Measurements from ENCODE around the gene MAG.
A peak's percentile ranks its signal among the peaks of the same experiment; 100 is the strongest.

Gene MAG

DNA sequence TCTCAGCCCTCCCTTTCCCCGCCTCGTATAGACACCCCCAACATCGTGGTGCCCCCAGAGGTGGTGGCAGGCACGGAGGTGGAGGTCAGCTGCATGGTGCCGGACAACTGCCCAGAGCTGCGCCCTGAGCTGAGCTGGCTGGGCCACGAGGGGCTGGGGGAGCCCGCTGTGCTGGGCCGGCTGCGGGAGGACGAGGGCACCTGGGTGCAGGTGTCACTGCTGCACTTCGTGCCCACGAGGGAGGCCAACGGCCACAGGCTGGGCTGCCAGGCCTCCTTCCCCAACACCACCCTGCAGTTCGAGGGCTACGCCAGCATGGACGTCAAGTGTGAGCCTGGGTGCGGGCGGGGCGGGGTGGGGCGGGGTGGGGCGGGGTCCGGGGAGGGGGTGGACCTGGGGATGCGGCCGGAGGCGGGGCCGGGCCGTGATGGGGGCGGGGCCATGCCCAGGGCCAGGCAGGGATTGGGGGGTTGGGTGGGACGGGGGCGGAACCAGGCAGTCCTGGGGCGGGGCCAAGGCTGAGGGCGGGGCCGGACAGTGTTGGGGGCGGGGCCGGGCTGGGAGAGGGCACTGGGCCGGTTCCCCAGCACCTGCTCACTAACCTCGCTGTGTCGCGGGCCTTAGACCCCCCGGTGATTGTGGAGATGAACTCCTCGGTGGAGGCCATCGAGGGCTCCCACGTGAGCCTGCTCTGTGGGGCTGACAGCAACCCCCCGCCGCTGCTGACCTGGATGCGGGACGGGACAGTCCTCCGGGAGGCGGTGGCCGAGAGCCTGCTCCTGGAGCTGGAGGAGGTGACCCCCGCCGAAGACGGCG lies 7.8 kb downstream of the MAG start:
- DNase-seq (ENCODE audit: low spot score): no peak

DNA sequence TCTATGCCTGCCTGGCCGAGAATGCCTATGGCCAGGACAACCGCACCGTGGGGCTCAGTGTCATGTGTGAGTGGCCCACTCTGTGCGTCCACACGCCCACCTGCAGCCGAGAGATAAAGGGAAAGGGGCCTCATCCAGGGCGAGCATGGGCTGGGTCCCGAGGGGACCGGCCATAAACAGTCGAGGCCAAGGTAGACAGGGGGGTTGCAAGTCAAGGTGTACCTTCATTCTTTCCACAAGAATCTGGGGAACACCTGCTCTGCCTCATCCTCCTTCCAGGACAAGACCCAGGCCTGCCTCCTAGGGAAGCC lies 8.3 kb downstream of the MAG start:
- no peak for DNase-seq (ENCODE audit: low spot score)

DNA sequence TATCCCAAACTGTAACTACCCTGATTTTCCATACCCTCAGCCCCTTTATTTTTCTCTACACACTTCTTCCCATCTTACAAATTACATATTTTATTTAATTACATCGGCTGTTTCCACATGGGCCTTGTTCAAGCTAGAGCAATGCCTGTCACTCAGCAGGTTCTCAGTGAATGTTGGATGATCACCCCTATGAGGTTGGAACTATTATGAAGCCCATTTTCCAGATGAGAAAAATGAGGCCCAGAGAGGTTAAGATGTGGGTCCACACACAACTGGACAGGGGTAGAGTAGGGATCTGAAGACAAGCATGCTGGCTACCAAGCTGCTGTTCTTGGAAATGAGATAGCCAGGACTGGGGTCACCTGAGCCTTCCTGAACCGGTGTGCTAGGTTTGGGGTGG lies 10.0 kb downstream of the MAG start:
- DNase-seq (ENCODE audit: low spot score): no peak

DNA sequence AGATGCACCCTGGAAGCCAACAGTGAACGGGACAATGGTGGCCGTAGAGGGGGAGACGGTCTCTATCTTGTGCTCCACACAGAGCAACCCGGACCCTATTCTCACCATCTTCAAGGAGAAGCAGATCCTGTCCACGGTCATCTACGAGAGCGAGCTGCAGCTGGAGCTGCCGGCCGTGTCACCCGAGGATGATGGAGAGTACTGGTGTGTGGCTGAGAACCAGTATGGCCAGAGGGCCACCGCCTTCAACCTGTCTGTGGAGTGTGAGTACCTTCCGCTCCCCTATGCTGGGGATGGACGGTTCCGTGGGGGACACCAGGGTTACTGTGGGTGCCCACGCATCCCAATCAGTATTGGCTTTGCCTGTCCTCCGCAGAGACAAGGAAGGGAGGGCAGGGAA lies 10.5 kb downstream of the MAG start:
- DNase-seq (ENCODE audit: low spot score): no peak

DNA sequence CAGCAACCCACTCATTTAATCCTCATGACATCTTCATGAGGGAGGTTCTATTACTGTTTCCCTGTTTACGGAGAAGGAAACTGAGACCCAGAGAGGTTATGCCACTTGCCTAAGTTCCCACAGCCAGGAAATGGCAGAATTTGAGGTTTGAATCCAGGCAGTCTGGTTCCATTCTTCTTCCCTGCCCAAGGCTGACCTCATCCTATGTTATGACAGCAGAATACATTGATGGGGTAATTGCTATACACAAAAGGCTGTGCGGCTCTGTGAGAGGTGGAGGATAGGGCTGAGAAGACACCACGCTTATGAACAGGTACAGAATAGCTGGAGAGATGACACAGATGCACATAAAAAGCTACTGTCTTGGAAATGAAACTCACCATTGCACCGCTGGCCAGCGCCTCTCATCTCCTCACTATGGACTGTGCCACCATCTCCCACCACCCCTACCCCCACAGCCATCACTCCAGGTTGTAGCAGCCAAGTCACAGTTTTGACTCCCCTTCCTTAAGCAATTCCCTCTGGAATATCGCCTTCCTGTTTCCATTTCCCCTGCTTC lies 11.5 kb downstream of the MAG start:
- DNase-seq (ENCODE audit: low spot score): no peak

DNA sequence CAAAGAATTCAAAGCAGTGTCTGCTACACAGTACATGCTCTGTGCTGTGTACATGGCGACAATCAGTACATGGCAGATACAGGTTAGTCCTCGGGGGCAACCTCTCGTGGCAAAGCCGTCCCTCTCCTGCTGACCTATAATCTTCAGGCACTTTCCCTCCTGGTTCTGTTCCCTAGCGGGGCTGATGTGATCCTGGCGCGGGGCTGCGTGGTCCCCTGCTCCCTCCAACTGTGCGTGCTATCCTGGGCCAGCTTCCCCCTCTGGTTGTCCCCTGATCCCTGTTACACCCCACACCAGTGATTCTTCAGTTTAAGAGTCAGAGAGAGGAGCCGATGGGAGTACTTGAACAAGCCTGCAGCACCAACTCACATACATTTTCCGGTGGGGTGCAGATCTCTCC lies 12.1 kb downstream of the MAG start:
- DNase-seq (ENCODE audit: low spot score): no peak

DNA sequence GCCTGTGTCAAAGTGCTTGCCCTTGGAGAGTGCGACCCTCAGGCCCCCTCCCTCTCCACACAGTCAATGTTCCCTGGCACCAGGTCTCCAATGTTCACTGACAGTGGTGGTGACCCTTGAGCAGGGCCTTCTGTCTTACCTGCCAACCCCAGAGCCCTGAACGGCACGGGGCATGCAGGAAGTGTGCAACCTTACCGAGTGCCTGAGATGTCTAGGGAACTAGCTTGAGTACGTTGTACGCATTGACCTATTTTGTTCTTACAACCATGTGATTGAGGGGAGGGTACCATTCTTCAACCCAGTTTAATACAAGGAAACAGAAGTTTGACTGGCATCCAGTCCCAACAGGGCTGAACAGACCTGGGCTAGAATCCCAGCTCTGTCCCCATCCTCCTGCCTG lies 13.2 kb downstream of the MAG start:
- DNase-seq (ENCODE audit: low spot score): no peak

DNA sequence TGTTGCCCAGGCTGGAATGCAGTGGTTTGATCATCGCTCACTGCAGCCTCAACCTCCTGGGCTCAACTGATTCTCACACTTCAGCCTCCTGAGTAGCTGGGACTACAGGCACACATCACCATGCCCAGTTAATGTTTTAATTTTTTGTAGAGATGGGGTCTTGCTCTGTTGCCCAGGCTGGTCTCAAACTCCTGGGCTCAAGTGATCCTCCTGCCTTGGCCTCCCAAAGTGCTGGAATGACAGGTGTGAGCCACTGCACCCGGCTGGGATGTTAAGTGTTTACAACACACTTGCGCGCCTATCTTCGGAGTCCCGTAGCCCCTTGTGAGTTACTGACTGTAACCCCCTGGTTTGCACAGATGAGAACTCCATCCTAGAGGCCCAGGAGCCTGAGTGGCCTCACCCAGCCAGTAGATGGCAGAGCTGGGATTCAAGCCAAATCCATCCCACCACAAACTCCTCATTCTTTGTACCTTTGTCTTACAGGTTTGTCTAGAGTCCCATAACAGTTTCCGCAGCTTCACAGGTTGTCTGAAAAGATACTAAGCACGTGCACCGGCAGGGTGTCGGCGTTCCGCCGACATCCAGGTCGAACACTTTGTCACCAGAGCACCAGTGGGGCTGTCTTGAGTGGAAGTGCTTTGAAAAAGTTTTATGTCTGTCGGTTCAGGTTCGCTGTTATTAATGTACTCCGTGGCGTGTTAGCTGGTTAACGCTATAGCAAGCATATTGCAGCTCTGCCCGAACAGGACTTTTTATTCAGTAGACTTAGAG lies 14.7 kb downstream of the MAG start:
- DNase-seq (ENCODE audit: low spot score): peak; percentile 53

DNA sequence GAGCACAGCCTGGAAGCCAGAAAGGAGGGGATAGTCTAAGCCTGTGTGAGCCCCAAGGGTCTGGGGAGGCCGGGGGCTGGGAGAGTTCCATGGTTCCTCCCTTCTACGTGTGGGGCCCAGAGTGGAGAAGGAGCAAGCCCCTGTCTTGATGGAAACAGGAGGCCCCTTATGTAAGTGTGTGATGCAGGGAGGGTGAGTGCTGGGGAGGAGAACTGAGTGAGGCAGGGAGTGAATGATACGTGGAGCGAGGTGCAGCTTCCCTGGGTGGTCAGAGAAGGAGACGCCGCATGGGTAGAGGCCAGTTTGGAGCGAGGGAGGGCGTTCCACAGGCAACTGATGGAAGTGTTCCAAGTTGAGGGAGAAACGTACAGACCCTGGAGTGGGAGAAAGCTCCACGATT lies 16.0 kb downstream of the MAG start:
- no peak for DNase-seq (ENCODE audit: low spot score)

DNA sequence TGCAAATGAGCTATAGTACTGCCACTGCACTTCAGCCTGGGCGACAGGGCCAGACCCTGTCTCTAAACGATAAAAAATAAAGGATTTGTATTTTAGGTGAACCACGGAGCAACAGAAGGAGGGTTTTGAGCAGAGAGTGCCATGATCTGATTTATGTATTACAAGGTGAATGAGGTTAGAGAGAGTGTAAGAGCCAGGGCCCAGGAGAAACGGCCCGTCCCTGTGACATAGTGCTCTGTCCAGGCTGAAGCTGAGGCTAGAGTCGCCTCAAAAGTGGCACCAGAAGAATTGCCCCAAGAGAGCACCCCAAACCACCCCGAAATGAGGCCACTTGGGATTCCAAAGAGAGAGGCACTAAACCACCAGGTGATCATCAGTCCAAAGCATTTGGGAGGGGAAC lies 16.9 kb downstream of the MAG start:
- no peak for DNase-seq (ENCODE audit: low spot score)

DNA sequence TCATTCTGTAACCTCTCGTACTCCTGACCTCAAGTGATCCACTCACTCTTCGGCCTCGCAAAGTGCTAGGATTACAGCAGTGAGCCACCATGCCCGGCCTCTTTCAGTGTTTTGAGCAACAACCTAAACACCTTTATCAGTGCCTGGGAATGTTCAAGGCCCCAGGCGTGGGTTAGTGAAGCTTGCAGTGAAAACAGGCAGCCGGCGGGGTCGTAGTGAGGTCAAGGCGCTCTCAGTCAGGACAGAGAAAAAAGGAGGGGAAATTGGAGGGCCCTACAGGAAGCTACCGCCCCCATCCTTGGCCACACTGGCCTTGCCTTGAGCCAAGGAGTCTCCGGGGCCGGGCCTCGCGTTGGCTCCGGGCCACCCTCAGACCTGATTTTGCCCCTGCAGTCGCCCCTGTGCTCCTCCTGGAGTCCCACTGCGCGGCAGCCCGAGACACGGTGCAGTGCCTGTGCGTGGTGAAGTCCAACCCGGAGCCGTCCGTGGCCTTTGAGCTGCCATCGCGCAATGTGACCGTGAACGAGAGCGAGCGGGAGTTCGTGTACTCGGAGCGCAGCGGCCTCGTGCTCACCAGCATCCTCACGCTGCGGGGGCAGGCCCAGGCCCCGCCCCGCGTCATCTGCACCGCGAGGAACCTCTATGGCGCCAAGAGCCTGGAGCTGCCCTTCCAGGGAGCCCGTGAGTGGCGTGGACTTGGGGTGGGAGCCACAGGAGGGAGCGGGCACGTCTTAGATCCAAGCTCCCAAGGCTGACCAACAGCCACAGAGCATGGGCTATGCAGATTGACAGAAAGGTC lies 17.7 kb downstream of the MAG start:
- DNase-seq (ENCODE audit: low spot score): no peak

DNA sequence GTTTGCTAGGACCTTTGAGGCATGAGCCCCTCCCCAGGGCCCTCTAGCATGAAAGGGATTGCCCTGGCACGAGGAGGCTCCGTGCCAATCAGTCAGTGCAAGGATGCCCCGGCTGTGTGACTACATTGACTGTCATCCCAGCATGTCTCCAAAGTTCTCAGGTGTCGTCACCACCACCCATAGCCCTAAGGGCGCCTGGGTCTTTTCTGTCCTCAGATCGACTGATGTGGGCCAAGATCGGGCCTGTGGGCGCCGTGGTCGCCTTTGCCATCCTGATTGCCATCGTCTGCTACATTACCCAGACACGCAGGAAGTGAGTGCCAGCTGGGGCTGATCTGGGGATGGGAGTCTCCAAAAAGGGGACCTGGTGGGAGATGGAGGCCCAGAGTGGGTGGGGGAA lies 18.4 kb downstream of the MAG start:
- DNase-seq (ENCODE audit: low spot score): no peak

DNA sequence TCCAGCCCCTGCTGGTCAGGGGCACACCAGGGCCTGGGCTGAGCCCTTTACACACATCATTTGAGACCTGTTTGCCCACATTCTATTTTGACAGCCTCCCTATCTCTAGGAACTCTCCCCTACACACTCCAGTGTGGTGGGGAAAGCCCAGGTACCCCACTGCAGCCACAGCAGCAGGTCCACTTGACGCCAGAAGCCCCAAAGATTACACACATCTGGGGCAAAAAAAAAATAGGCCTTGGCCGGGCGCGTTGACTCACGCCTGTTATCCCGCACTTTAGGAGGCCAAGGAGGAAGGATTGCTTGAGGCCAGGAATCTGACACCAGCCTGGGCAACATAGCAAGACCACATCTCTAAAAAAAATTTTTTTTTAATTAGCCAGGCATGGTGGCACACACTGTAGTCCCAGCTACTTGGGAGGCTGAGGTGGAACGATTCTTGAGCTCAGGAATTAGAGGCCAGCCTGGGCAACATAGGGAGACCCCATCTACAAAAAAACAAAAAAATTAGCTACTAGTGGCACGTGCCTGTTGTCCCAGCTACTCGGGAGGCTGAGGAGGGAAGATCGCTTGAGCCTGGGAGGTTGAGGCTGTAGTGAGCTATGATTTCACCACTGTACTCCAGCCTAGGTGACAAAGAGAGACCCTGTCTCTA lies 19.0 kb downstream of the MAG start:
- no peak for DNase-seq (ENCODE audit: low spot score)

DNA sequence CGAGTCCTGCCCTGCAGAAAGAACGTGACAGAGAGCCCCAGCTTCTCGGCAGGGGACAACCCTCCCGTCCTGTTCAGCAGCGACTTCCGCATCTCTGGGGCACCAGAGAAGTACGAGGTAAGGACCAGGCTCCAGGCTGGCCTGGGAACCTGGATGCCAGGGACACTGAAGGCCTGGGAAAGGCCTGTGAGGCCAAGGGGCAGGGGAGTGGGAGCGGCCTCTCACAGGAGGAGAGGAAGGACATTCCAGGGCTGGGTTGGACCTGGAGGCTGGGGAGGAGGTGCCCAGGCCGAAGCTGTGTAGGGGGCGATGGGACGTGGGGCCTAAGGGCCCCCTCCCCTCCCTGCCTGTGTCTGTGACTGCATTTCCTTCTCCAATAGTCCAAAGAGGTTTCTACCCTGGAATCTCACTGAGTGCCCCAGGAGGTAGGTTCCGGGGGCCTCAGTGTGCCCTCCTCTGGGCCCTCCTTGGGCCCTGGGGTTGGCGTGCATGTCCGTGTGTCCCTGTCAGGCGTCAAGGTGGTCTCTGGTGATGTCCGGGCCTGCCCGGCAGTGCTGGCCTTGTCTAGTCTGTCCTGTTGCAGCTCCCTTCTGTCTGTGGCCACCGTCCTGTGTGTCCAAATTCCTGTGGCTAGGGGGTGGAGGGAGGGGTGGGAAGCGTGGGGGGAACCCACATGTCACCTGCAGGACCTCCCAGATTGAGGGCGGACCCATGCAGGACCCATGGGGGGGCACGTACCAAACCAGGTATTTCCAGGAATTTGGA lies 20.1 kb downstream of the MAG start:
- DNase-seq (ENCODE audit: low spot score): no peak

DNA sequence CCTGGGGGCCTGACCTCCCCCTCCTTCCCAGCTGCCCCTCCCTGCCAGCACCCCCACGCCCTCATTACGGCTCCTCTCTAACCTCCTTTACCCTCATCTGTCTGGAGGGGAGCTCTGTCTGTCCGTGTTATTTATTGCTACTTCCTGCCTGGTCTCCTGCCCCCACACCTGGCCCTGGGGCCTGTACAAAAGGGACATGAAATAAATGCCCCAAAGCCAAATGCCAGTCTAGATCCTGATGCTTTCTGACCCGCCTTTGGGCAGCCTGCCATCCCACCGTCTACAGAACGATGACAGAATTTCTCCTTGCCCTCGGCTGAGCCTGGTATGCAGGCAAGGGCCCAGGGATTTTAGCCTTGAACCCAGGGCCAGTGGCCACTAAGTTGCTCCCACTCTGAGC lies 21.6 kb downstream of the MAG start:
- no peak for DNase-seq (ENCODE audit: low spot score)

DNA sequence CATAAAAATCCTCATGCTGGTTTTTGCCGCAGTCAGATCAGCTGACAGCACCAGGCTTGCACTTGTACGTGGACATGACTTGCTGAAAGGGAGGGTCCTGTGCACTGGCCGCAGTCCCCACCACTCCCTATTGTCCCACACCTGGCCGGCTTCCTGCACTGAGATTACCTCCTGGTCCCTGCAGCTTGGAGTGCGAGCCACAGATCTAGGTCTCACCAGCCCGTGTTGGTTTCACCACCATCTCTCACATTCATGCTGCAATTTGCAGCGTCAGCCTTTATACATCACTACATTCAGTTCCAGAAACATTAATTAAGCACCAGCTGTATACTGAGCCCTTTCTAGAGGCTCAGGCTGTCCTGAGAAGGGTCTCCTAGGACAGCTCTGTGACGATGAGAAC lies 22.1 kb downstream of the MAG start:
- DNase-seq (ENCODE audit: low spot score): no peak

DNA sequence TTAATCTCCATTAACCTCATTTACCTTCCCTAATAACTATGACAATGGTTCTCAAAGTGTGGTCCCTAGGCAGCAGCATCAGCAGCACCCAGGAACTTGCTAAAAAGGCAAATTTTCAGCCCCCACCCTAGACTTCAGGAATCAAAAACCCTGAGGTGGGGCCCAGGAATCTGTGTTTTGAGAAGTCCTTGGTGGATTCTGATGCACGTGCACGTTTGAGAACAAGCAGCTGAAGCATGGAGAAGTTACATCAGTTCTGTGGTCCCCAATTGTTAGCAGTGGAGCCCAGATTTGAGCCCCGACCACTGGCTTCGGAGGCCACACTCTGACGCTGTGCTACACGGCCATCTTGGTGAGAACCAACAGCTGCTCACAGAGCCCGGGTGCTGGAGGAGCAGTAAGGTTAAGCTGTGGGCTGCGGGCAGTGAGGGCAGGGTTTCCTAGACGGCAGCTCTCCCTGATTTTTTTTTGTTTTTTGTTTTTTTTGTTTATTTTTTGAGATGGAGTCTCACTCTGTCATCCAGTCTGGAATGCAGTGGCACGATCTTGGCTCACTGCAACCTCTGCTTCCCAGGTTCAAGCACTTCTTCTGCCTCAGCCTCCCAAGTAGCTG lies 23.0 kb downstream of the MAG start:
- DNase-seq (ENCODE audit: low spot score): no peak

DNA sequence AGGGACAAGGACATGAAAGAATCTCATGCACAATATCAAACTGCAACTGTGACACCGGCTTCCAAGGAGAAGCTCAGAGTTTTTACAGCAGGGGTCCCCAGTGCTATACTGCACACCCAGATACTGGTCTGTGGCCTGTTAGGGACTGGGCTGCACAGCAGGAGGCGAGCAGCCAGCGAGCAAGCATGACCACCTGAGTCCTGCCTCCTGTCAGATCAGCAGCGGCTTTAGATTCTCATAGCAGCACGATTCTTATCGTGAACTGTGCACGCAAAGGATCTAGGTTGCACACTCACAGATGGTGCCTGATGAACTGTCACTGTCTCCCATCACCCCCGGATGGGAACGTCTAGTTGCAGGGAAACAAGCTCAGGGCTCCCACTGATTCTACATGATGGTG lies 23.9 kb downstream of the MAG start:
- DNase-seq (ENCODE audit: low spot score): no peak

DNA sequence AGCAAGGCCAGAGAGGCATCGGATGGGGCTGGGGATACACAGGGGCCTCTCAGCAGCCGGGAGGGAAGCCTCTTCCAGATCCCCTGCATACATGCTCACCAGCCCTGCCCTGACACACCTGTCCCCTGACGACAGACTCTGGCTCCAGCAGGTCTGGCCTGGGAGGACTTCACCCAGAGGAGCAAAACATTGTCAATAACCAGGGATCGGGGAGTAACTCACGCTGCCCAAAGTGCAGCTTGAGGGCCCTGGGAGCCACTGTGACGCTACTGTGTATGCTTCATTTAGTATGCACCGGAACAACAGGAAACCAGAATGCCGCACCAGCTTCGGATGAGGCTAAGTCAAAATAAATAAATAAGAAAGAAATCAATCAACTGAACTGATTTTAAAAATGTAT lies 24.6 kb downstream of the MAG start:
- no peak for DNase-seq (ENCODE audit: low spot score)

DNA sequence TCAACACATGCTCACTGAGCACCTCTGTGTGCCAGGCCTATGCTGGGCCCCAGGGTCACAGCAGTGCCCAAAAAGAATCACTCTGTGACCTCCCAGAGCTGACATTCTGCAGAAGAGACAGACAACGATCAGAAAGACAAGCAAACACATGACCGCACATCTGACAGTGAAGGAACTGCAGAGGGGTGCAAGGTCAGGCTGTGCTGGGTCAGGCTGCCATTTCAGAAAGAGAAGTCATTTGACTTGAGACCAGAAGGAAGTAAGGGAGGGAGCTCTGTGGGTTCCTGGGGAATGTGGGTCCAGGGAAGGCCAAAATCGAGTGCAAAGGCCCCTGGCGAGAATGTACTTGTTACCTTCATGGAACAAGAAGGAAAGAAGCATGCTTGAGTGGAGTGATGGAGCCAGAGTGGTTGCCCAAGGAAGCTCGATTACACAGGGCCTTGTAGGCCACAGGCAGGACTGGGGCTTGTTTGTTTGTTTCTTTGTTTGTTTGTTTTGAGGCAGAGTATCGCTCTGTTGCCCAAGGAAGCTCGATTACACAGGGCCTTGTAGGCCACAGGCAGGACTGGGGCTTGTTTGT lies 25.6 kb downstream of the MAG start:
- no peak for DNase-seq (ENCODE audit: low spot score)

Data from D341Med (cell line).